Measurements from ENCODE around the gene SULT4A1.

DNA sequence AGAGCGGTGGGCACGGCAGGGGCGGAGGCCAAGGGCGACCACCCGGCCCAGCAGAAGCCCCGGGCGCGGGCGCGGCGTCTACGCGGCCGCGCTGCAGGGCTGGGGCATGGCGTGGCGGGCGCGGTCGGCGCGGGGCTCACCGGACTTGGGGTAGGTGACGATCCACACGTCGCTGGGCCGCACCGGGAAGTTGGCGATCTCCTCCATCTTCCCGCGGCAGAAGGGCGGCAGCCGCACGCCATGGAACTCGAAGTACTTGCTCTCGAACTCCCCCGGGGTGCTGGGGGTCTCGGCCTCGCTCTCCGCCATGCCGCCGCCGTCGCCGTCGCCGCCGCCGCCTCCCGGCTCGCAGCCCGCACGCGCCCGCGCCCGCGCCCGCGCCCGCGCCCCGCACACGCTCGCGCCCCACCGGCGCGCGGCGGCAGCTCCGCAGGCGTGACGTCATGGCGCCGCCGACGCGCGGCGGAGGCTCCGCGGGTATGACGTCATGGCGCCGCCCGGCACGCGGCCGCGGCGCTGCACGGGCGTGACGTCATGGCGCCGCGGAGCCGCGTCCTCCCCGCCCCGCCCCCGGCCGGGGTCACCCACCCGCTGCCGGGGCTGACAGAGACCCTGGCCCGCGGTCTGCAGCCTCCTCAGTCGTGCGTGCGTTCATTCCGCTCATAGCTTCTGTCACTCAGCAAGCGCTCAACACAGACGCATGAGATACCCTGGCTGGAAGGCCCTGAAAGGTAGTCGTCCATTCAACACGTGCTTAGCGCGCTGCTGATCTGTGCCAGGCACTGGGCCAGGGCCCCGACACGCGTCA, at the start of gene SULT4A1:
- TF ChIP-seq ZNF565 (CRISPR knock-in tag; conservative IDR thresholded peaks at IDR 0.05; ENCODE audit: low read depth) (no peak), ZFP30 (CRISPR knock-in tag; IDR thresholded peaks at IDR 0.05) (no peak), GLIS3 (CRISPR knock-in tag; IDR thresholded peaks at IDR 0.05) (no peak), ISL1 (CRISPR knock-in tag; IDR thresholded peaks at IDR 0.05) (no peak), RARB (CRISPR knock-in tag; IDR thresholded peaks at IDR 0.05) (no peak)
- TF ChIP-seq, protein P1, sequence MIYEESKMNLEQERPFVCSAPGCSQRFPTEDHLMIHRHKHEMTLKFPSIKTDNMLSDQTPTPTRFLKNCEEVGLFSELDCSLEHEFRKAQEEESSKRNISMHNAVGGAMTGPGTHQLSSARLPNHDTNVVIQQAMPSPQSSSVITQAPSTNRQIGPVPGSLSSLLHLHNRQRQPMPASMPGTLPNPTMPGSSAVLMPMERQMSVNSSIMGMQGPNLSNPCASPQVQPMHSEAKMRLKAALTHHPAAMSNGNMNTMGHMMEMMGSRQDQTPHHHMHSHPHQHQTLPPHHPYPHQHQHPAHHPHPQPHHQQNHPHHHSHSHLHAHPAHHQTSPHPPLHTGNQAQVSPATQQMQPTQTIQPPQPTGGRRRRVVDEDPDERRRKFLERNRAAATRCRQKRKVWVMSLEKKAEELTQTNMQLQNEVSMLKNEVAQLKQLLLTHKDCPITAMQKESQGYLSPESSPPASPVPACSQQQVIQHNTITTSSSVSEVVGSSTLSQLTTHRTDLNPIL (CRISPR knock-in tag; IDR thresholded peaks at IDR 0.05; ENCODE audit: low read depth): no peak
